ENCODE measurements around the gene ZCCHC13. TPM values are rescaled to one million over a fixed set of nuclear protein-coding genes. Genes with fewer than 3 reads are reported as not detected.

Gene ZCCHC13
- total and polyA plus RNA-seq, 9 of the 15 experiments (the other 6 are each of a cell fraction or from before 2014, with no cell fraction given) = not detected

- TF ChIP-seq BCLAF1 (IDR thresholded peaks at IDR 0.05; ENCODE audit: borderline replicate concordance in 1 of 2, control insufficient read depth in 1 of 2, low read depth in 2 of 2, low read length in 1 of 2) (no peak), ELK3 (CRISPR knock-in tag; IDR thresholded peaks at IDR 0.05) (no peak), LCOR (CRISPR knock-in tag; IDR thresholded peaks at IDR 0.05) (no peak)
These were observed 11.8 kb upstream of the ZCCHC13 start (continued) for GRCh38 chrX:74291964-74292807.

GRCh38 chrX:74292808-74293123 lies 11.2 kb upstream of the ZCCHC13 start:
- Histone ChIP-seq H3K79me2 (ENCODE audit: control insufficient read depth, insufficient read depth, low read length) (peaks cover 49% of the 10 kb centered on the region), H2AFZ (ENCODE audit: low read depth, low read length) (peak overlapping the region; percentile 93), H3K4me1 (replicated peaks in 1 of 2; ENCODE audit: control insufficient read depth in 2 of 2, insufficient read depth in 2 of 2, low read length in 2 of 2) (peaks cover 0 to 7% of the 10 kb centered on the region in 2 experiments; a peak in 2 of 5 replicates), H3K27me3 (ENCODE audit: control insufficient read depth in 2 of 2, insufficient read depth in 2 of 2, low read length in 2 of 2) (no peaks in the 10 kb centered on the region), H3K9ac (ENCODE audit: insufficient read depth in 1 of 2, low read depth in 2 of 2, low read length in 2 of 2) (peak overlapping the region; percentile 83 to 98; a peak in 3 of 4 replicates), H3K36me3 (ENCODE audit: control insufficient read depth, insufficient read depth, low read length) (peaks cover 11% of the 10 kb centered on the region; the same call in 1 of the 3 replicates), H3K27ac (ENCODE audit: extremely low read depth, low read depth, low read length) (no peak overlapping the region), H4K20me1 (replicated peaks; ENCODE audit: control insufficient read depth, insufficient read depth, low read length) (0 out of 2 replicates have a peak, but pooled peaks cover 2% of the 10 kb centered on the region), H3K9me1 (ENCODE audit: control insufficient read depth, insufficient read depth, low read length) (no peaks in the 10 kb centered on the region), H3K4me3 (peak overlapping the region; percentile 63), H3K9me3 (replicated peaks; ENCODE audit: control insufficient read depth, insufficient read depth, low read depth, low read length) (no peaks in the 10 kb centered on the region), H3K4me2 (ENCODE audit: insufficient read depth, low read length) (peak overlapping the region; percentile 99)
- intact Hi-C loops (cut with micrococcal nuclease) = loop anchor here (1.0 to 10.0 kb wide), 5 partner anchors 42 to 437 kb away; no protein-coding TSS in a partner anchor
- no TSS peak for BruUV-seq (replicated peaks)
- under 1% methylated on average over 9 of the region's 9 CpGs for WGBS (ENCODE audit: insufficient coverage, low coverage, missing lambda C conversion rate)
- peak; percentile 2; the same call in 2 of the 3 replicates for ATAC-seq
- CTCF ChIA-PET (ENCODE audit: low intra/inter-chr PET ratio) = no interaction called here
- FAIRE-seq = no peak
- POLR2A ChIA-PET = interaction anchor here (0.7 to 1.2 kb wide), 4 partner anchors 13 to 55 kb away, joined by 3 to 4 read pairs (median 3); no protein-coding TSS in a partner anchor
- in situ Hi-C loops (cut with MboI) = no loop called here
- no peak for DNase-seq (ENCODE audit: extremely low read depth in 1 of 4, low spot score in 3 of 4)
- TF ChIP-seq ILF3 (IDR thresholded peaks at IDR 0.05; ENCODE audit: borderline replicate concordance) (no peak), ZKSCAN8 (CRISPR knock-in tag; IDR thresholded peaks at IDR 0.05) (peak; percentile 78; the same call in 1 of the 2 replicates), SIN3B (IDR thresholded peaks at IDR 0.05; ENCODE audit: low read depth) (no peak), NR0B1 (IDR thresholded peaks at IDR 0.05; ENCODE audit: partially characterized antibody) (no peak), CTCF (IDR thresholded peaks at IDR 0.05 in 2 of 3, conservative IDR thresholded peaks at IDR 0.05 in 1 of 3; ENCODE audit: insufficient read depth in 2 of 3, low read depth in 1 of 3, low read length in 3 of 3) (peak in 1 of 3 experiments; percentile 14; a peak in 2 of 6 replicates)

Measured in K562 (cell line).